H9 (cell line): ENCODE data around the gene B3GNT2. TPM values are rescaled to one million over a fixed set of nuclear protein-coding genes. Genes with fewer than 3 reads are reported as not detected.

Experiments used
- DNase-seq: peaks from one replicate; pipeline ENCODE4 v3.0.0-alpha.2; 2017
- H2AFZ ChIP-seq: one replicate; pipeline ENCODE4 v1.6.1; 2013; ENCODE audit warnings: mild to moderate bottlenecking, low read length, control low read depth, moderate library complexity
- H2AK5ac ChIP-seq: 2 replicates; pipeline ENCODE4 v1.6.1; 2013; ENCODE audit warnings: low read length, control low read depth, mixed read lengths; ENCODE audit not compliant: insufficient read length
- H2BK120ac ChIP-seq: one replicate; pipeline ENCODE4 v1.6.1; 2013; ENCODE audit warnings: low read depth, mild to moderate bottlenecking, low read length, control low read depth, inconsistent platforms; ENCODE audit not compliant: poor library complexity, severe bottlenecking
- H2BK12ac ChIP-seq: 2 replicates; pipeline ENCODE4 v1.6.1; 2013; ENCODE audit warnings: low read length, control low read depth, mixed read lengths, low read depth; ENCODE audit not compliant: insufficient read length
- H2BK15ac ChIP-seq: 2 replicates; pipeline ENCODE4 v1.6.1; 2013; ENCODE audit warnings: low read depth, low read length, control low read depth
- H2BK20ac ChIP-seq: one replicate; pipeline ENCODE4 v1.6.1; 2013; ENCODE audit warnings: low read depth, mild to moderate bottlenecking, low read length, control low read depth, inconsistent platforms; ENCODE audit not compliant: poor library complexity, severe bottlenecking
- H2BK5ac ChIP-seq: 2 replicates; pipeline ENCODE4 v1.6.1; 2013; ENCODE audit warnings: low read length, control low read depth, mixed read lengths; ENCODE audit not compliant: insufficient read length
- H3K14ac ChIP-seq: 2 replicates; pipeline ENCODE4 v1.6.1; 2013; ENCODE audit warnings: low read length, control low read depth; ENCODE audit not compliant: insufficient read depth
- H3K18ac ChIP-seq: 2 replicates; pipeline ENCODE4 v1.6.1; 2013; ENCODE audit warnings: low read depth, mild to moderate bottlenecking, mixed read lengths, low read length, control low read depth; ENCODE audit not compliant: insufficient read length
- H3K23ac ChIP-seq: 2 replicates; pipeline ENCODE4 v1.6.1; 2013; ENCODE audit warnings: low read length, control low read depth, mixed read lengths, low read depth; ENCODE audit not compliant: insufficient read length
- H3K23me2 ChIP-seq: 2 replicates; pipeline ENCODE4 v1.6.1; 2013; ENCODE audit warnings: low read depth, mild to moderate bottlenecking, mixed read lengths, low read length, control low read depth; ENCODE audit not compliant: insufficient read length, poor library complexity, severe bottlenecking
- H3K27ac ChIP-seq: 2 replicates; pipeline ENCODE4 v1.5.1; 2013; ENCODE audit warnings: low read length, control low read depth, mixed read lengths, low read depth; ENCODE audit not compliant: insufficient read length
- H3K27me3 ChIP-seq: 2 replicates; pipeline ENCODE4 v1.6.1; 2013; ENCODE audit warnings: low read length, control low read depth, inconsistent platforms; ENCODE audit not compliant: insufficient read depth
- H3K4ac ChIP-seq: 2 replicates; pipeline ENCODE4 v1.6.1; 2013; ENCODE audit warnings: low read depth, mild to moderate bottlenecking, control low read depth, inconsistent platforms, low read length, moderate library complexity
- H3K4me1 ChIP-seq: 2 replicates; pipeline ENCODE4 v1.6.1; 2013; ENCODE audit warnings: low read length, control low read depth, inconsistent platforms; ENCODE audit not compliant: insufficient read depth
- H3K4me2 ChIP-seq: 2 replicates; pipeline ENCODE4 v1.6.1; 2013; ENCODE audit warnings: low read length, control low read depth, mixed read lengths; ENCODE audit not compliant: insufficient read length, insufficient read depth
- H3K56ac ChIP-seq: 2 replicates; pipeline ENCODE4 v1.6.1; 2013; ENCODE audit warnings: low read depth, mild to moderate bottlenecking, mixed read lengths, low read length, control low read depth; ENCODE audit not compliant: insufficient read length
- H3K79me1 ChIP-seq: 2 replicates; pipeline ENCODE4 v1.6.1; 2013; ENCODE audit warnings: low read depth, mild to moderate bottlenecking, moderate library complexity, low read length, control low read depth, inconsistent platforms; ENCODE audit not compliant: insufficient read depth, poor library complexity, severe bottlenecking
- H3K79me2 ChIP-seq: 2 replicates; pipeline ENCODE4 v1.6.1; 2013; ENCODE audit warnings: low read length, control low read depth, inconsistent platforms; ENCODE audit not compliant: insufficient read depth
- H3K9ac ChIP-seq: 2 replicates; pipeline ENCODE4 v1.6.1; 2013; ENCODE audit warnings: low read length, control low read depth, mixed read lengths; ENCODE audit not compliant: insufficient read length; ENCODE audit errors: extremely low read depth
- H3K9me3 ChIP-seq: one replicate; pipeline ENCODE4 v1.6.1; 2013; ENCODE audit warnings: low read depth, low read length, inconsistent platforms; ENCODE audit not compliant: control insufficient read depth
- H3T11ph ChIP-seq: one replicate; pipeline ENCODE4 v1.6.1; 2013; ENCODE audit warnings: mild to moderate bottlenecking, low read length, control low read depth, inconsistent platforms
- H4K20me1 ChIP-seq: one replicate; pipeline ENCODE4 v1.6.1; 2013; ENCODE audit not compliant: control insufficient read depth, insufficient read length, insufficient read depth
- H4K5ac ChIP-seq: 2 replicates; pipeline ENCODE4 v1.6.1; 2013; ENCODE audit warnings: low read depth, mild to moderate bottlenecking, mixed read lengths, low read length, control low read depth; ENCODE audit not compliant: insufficient read length
- H4K8ac ChIP-seq: replicated peaks from 2 replicates; pipeline ENCODE4 v1.6.1; 2013; ENCODE audit warnings: low read length, control low read depth, mixed read lengths, low read depth; ENCODE audit not compliant: insufficient read length
- H4K91ac ChIP-seq: 2 replicates; pipeline ENCODE4 v1.6.1; 2013; ENCODE audit warnings: low read depth, mild to moderate bottlenecking, moderate library complexity, mixed read lengths, low read length, control low read depth; ENCODE audit not compliant: insufficient read length
- H3K27ac Mint-ChIP-seq, 3 experiments: 2 replicates in 2 of 3; 3 replicates in 1 of 3; pipeline ENCODE4 v1.8.0; 2020 to 2021; ENCODE audit warnings: mixed read lengths in 3 of 3, mild to moderate bottlenecking in 1 of 3, moderate library complexity in 1 of 3
- H3K27me3 Mint-ChIP-seq: 2 replicates; pipeline ENCODE4 v1.8.0; 2021; ENCODE audit warnings: low read depth, mild to moderate bottlenecking, moderate library complexity, mixed read lengths
- H3K36me3 Mint-ChIP-seq, 3 experiments: 2 replicates in 2 of 3; 3 replicates in 1 of 3; pipeline ENCODE4 v1.8.0; 2020 to 2021; ENCODE audit warnings: low read depth in 3 of 3, mixed read lengths in 3 of 3; ENCODE audit not compliant: insufficient read depth in 1 of 3
- H3K4me1 Mint-ChIP-seq, 2 experiments: 2 replicates each; pipeline ENCODE4 v1.8.0; 2020; ENCODE audit warnings: mixed read lengths in 2 of 2
- H3K4me3 Mint-ChIP-seq, 2 experiments: 2 replicates in 1 of 2; 3 replicates in 1 of 2; pipeline ENCODE4 v1.8.0; 2020 to 2021; ENCODE audit warnings: mild to moderate bottlenecking in 2 of 2, mixed read lengths in 2 of 2, moderate library complexity in 1 of 2
- H3K9me3 Mint-ChIP-seq, 2 experiments: 2 replicates in 1 of 2; 3 replicates in 1 of 2; pipeline ENCODE4 v1.8.0; 2020; ENCODE audit warnings: mild to moderate bottlenecking in 2 of 2, mixed read lengths in 2 of 2, moderate library complexity in 1 of 2
- WGBS: extraction: QIAGEN DNeasy Blood & Tissue Kit; methylation state at CpG from one replicate; pipeline ENCODE4 v1.1.7; 2013; ENCODE audit warnings: missing lambda C conversion rate, low lambda C conversion rate, mixed read lengths; ENCODE audit not compliant: insufficient read length; ENCODE audit errors: extremely low coverage; 5-methylcytosine and 5-hydroxymethylcytosine counted together
- total RNA-seq: library from RNA; stranded (reverse); gene quantifications from 2 replicates; pipeline ENCODE4 v1.2.1, GENCODE V29; 2021
- TF ChIP-seq, protein P1 (sequence below): fragments of 200-600 bp; sonication (generic); conservative IDR thresholded peaks from 3 replicates; pipeline ENCODE4 v1.8.0; 2021; ENCODE audit warnings: antibody characterized with exemption, mild to moderate bottlenecking

Gene B3GNT2
- total RNA-seq, 1 experiment from 2014 or later = 55.3 TPM

GRCh38 chr2:62248226-62248625, 52.3 kb downstream of the B3GNT2 start:
- H3K4ac ChIP-seq = no peak overlapping the region
- H3T11ph ChIP-seq = no peak overlapping the region
- DNase-seq = no peak
- no peak overlapping the region for H3K23ac ChIP-seq
- H2AK5ac ChIP-seq = no peak overlapping the region
- no peak overlapping the region for H2BK12ac ChIP-seq
- H2BK5ac ChIP-seq = no peak overlapping the region
- H3K9ac ChIP-seq = no peak overlapping the region
- no peak overlapping the region for H3K56ac ChIP-seq
- H3K4me2 ChIP-seq = no peak overlapping the region
- H3K4me1 Mint-ChIP-seq = no peaks in the 10 kb centered on the region
- no peak overlapping the region for H4K8ac ChIP-seq
- no peak overlapping the region for H2AFZ ChIP-seq
- H2BK15ac ChIP-seq = no peak overlapping the region
- no peaks in the 10 kb centered on the region for H3K4me1 ChIP-seq
- H3K79me1 ChIP-seq = no peaks in the 10 kb centered on the region
- H3K27ac Mint-ChIP-seq = no peak overlapping the region
- H4K20me1 ChIP-seq = no peaks in the 10 kb centered on the region
- no peak overlapping the region for H3K18ac ChIP-seq
- H3K36me3 Mint-ChIP-seq = no peaks in the 10 kb centered on the region
- no peak overlapping the region for H3K14ac ChIP-seq
- TF ChIP-seq, protein P1, sequence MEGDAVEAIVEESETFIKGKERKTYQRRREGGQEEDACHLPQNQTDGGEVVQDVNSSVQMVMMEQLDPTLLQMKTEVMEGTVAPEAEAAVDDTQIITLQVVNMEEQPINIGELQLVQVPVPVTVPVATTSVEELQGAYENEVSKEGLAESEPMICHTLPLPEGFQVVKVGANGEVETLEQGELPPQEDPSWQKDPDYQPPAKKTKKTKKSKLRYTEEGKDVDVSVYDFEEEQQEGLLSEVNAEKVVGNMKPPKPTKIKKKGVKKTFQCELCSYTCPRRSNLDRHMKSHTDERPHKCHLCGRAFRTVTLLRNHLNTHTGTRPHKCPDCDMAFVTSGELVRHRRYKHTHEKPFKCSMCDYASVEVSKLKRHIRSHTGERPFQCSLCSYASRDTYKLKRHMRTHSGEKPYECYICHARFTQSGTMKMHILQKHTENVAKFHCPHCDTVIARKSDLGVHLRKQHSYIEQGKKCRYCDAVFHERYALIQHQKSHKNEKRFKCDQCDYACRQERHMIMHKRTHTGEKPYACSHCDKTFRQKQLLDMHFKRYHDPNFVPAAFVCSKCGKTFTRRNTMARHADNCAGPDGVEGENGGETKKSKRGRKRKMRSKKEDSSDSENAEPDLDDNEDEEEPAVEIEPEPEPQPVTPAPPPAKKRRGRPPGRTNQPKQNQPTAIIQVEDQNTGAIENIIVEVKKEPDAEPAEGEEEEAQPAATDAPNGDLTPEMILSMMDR = no peak
- H3K9me3 ChIP-seq = no peaks in the 10 kb centered on the region
- no peak overlapping the region for H2BK20ac ChIP-seq
- no peaks in the 10 kb centered on the region for H3K27me3 Mint-ChIP-seq
- H4K91ac ChIP-seq = no peak overlapping the region
- no peak overlapping the region for H3K27ac ChIP-seq
- H3K23me2 ChIP-seq = no peaks in the 10 kb centered on the region
- H3K9me3 Mint-ChIP-seq = no peaks in the 10 kb centered on the region
- no peaks in the 10 kb centered on the region for H3K27me3 ChIP-seq
- H4K5ac ChIP-seq = no peak overlapping the region
- no CpG with 5 or more reads among the region's 3 CpGs for WGBS
- H3K4me3 Mint-ChIP-seq = no peak overlapping the region
- H3K79me2 ChIP-seq = no peaks in the 10 kb centered on the region
- H2BK120ac ChIP-seq = no peak overlapping the region
